Non-pigmented ciliary epithelial cell (primary cell): ENCODE measurements around the gene INSC.
A peak's percentile ranks its signal among the peaks of the same experiment; 100 is the strongest.

ENCODE experiments used
- DNase-seq: peaks from one replicate; pipeline ENCODE4 v3.0.0-alpha.2; 2010; ENCODE audit warnings: low read depth

Gene INSC

DNA sequence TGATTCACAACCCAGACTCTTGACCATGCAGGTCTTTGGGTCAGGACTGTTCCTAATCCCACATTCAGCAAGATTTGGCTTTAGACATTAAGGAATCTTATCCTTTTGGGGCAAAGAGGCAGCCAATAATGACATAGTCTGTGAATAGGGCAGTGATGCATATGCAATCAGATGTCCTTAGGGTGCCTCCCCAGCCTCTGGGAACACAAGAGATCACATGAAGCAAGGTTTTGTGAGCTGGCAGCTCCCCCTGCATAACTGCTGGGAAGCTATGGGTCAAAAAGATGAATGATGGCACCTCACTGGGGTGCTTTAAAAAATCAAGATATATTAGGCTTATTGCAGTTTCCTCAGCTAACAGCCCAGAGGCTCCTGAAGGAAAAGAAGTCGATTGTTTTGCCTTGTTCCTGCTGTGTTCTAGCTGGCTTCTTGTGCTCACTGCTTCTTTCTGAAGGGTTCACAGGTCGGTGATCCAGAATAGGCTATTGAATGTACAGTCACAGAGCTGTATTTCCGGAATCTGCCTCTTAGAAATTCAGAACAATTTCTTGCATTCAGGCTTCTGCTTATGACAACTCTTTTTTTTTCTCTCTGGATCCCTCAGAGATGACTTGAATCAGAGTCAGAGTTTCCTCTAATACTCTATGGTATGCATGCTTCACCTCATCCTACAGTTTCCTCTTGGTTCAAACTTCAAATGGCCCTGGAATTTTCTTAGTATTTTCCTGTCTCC is 31.7 kb downstream of the INSC start:
- DNase-seq: peak; percentile 43

DNA sequence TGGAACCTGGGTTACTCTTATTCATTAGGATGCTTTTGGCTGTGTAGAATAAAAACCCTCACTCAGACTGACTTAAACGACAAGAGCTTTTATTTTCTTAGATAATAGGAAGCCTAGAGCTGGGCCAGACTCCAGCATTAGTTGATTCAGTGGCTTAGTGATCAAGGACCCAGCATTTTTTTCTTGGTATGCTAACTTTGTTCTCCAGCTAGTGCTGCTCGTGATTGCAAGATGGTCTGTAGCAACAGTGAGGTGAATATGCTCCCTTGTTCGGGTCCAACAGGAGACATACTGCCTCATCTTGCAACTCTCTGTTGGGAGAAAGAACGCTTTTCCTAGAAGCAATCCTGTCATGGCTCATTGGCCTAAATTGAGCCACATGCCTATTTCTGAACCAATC is 33.4 kb downstream of the INSC start:
- DNase-seq: no peak

DNA sequence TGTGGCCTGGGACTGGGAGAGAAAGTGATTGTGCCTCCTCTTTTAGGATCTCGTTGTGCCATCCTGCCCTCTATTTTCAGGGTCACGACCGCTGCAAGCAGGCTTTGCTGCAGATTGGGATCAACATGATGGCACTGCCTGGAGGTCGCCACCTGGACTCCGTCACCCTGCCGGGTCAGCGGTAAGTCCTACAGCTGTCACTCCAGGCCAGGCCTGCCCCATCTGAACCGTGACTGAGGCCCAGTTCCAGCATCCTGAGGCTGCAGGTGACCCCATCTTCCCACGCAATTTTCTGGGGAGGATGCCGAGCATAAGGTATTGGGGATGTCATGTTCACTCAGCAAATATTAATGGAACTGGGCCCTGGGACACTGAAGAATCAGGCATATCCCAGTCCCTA is 34.3 kb downstream of the INSC start:
- no peak for DNase-seq

DNA sequence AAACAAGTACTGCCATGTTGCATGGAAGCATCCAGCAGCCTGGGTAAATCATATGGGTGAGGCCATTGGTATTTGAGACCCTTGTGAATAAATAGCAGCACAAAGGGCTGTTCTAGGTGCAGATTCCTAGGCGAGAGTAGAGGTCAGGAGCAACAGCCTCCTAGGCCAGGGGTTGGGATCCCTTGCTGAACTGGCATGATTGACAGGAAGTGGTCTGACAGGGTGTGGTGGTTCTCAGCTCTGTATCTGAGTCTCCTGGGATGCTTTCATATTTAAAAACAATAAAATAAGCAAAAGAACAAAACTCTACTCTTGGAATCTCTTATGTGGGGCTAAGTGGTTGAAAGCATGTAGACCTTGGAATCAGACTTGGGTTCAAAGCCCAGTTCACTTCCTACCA is 35.8 kb downstream of the INSC start:
- no peak for DNase-seq

DNA sequence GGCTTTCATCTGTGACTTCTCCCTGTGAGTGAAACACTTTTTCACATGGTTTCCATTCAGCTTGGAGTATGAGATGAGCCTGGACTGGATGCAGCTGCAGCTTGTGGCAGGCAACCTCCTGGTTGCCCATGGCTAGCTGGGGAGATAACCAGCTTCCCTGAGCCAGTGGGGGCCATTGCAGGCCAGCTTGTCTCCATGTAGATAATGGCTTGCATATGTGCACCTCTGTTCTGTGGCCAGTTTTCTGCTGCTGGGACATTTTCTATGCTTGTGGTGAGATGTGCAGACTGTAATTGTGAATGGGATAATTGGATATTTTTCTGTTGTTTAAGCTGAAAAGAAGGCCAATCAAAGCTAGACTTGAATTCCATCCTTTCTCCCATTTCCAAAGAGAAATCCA is 38.5 kb downstream of the INSC start:
- DNase-seq: no peak

DNA sequence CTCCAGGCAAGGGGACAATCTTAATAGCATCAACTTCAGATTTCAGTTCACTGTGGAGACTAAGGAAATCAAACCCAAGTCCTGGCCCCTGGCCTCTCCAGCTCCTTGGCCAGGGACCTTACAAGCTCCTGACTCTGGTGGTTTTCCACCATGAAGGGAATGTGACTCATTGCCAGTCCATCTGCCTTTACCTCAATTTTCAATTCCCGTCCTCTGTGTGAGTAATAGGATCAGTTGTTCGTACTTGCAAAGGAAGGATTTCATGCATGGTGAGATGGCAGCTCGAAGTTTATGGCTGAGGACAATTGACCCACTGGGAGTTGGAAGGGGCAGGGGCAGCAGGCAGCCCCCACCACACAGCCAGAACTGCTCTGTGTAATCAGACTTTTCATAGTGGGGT is 42.5 kb downstream of the INSC start:
- peak; percentile 87 for DNase-seq

DNA sequence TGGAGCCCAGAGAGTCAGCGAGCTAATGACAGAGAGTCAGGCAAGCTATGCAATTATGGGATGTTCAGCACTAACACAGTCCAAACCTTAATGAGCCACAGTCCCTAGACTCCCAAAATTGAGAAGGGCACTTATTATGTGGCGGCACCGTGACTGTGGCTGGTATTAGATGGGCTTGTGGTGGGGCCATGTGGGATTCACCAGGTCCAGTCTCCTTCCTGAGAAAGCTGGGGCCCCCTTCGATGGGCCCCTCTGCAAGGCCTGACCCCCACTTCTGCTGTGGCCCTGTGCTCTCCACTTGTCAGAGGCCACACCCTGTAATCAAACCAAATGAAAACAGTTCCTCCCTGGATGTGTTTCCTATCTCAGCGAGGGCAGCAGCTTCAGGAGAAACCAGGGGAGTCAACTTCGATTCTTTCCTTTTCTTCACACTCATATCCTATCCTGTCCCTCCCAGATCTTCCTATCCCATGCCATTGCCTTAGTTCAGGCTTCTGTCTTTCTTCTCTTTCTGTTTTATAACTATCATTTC is 42.9 kb downstream of the INSC start:
- no peak for DNase-seq

DNA sequence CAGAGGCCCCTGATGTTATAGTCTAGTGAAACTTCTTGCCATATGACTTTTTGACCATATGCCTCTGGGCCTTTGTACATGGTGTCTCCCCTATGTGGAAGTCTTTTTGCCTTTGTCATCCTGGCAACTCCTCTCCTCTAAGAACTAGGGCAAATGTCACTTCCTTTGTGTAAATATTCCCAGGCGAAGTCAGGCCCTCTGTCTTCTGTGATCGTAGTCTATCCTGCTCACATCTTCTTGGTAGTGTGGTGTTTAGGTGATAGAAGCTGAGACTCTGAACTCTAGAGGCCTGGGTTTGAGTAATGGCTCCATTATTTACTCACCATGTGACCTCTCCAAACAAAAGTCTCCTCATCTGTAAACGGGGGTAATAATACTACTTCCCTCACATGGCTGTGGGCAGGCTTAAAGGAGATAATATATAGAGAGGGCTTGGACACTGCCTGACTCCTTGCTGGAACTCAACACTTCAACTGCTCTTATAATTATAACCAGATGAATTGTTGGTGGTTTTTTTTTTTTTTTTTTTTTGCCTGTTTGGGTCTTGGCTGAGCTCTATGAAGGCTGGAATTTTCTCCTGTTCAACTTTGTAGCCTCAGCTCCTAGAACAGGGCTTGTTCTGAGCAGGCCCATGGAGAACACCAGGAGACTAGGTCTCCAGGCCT is 43.8 kb downstream of the INSC start:
- DNase-seq: no peak

DNA sequence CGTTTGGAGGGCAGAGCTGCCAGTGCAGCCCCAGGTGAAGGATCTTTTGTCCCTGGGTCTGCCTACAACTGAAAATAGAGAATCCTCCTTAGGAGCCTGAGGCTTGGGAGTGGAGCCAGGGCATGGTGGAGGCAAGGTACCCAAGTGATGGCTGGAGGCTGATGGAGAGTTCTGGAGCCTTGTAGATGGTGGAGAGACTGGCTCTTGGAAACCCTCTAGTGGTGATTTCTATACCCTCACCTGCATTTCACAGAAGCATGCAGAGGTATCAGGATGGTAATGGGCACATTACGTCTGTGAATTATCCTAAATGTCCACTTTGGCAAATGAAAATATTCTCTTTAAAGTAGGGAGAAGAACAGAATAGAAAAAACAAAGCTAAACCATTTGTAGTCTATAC is 44.4 kb downstream of the INSC start:
- no peak for DNase-seq

DNA sequence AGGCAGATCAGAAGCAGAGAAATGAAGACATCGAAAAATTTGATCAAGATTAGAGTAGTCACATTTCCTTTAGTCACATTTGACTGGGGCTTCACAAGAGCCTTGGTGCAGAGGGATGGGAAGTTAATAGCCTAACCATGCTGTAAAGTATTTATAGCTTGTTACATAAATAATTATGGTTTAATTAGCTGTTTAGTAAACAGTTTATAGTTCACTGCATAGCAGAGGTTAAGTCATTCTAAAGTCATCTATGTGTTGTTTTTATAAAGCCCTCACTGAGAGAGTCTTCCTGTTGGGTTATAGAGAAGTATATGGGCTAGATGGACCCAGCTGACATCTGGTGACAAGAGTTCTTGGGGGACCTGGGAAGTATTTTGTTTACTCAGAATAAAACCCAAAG is 47.1 kb downstream of the INSC start:
- no peak for DNase-seq

DNA sequence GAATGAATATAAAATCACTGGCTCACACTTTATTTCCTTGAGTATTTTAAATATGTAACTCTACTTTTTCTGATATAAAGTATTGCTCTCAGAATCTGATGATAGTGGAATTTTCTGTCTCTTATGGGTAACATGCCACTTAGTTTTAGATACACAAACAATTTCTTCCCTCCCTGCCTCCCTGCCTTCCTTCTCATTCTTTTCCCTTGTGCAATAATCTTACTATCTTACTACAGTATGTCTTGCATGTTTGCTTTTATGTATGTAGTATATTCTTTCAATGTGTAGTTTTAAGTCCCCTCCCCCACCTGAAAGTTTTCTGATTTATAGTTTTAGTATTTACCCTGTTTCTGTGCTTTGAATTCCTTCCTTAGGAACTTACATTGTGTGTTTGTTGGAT is 48.4 kb downstream of the INSC start:
- no peak for DNase-seq

DNA sequence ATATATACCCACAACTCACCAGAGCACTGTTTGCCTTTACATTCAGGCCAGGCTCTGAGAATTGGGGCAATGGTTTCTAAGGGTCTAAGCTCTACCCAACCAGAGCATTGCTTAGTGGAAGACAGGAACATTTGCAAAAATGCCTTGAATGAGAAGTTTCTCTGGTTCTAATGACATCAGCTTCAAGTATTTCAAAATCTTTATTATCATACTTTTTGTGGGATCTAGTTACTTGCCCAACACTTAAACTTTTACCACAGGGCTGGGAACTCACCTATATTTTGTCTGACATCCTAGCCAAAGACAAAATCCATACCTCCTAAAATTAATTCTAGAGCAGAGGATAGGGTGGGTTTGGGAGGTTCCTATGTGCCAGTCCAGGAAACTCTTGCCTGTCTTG is 51.5 kb downstream of the INSC start:
- DNase-seq: no peak

DNA sequence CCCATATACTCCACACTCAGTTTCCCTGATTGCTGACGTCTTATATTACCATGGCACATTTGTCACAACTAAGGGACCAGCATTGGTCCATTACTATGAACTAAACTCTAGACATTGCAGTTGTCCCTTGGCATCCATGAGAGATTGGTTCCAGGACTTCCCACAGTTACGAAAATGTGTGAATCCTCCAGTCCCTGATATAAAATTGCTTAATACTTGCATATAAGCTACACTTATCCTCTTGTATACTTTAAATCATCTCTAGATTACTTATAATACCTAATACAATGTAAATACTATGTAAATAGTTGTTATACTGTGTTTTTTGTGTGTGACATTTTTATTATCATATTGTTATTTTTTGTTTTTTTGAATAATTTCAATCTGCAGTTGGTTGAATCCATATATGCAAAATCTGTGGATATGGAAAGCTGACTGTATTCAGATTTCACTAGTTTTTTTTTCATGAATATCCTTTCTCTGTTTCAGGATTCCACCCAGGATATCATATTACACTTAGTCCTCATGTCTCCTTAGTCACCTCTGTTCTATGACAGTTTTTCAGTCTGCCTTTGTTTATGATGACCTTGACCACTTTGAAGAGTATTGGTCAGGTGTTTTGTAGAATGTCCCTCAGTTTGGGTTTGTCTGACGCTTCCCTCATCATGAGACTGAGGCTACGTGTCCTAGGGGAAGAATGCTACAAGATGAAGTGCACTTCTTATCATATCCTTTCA is 55.3 kb downstream of the INSC start:
- no peak for DNase-seq

DNA sequence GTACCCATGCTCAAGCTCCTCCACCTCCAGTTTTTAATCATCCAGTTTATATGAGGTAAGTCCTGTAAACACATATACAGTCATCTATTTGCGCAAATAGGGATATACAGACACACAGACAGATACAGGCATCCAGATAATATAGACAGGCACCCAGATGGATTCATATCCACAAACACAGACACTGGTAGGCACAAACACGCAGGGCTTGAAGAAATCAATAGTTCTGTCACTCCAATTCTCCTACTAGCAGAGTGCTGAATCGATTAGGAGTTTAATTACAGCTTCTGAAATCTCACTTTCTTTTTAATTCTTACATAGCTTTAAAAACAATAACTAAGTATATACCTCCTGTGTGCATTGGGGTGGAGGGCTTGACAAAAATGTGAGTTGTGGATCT is 56.0 kb downstream of the INSC start:
- DNase-seq: no peak

DNA sequence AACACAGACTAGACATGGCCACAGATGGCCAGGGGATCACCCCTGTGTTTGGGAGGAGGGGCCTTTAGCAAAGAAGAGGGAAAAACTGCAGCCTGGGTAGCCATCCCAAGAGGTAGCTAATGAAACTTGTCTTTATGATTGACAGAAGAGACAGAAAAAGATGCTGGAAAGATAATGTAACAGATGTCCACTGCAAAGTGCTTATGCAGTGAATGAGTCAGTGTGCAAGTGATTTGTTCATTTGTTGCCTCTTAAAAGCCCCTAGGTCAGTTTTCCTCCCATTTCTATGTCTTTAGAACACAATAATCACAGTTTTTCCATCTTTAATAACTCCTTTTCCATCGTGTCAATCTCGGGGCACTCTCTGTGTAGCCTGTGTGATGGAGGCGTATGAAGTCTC is 57.2 kb downstream of the INSC start:
- no peak for DNase-seq

DNA sequence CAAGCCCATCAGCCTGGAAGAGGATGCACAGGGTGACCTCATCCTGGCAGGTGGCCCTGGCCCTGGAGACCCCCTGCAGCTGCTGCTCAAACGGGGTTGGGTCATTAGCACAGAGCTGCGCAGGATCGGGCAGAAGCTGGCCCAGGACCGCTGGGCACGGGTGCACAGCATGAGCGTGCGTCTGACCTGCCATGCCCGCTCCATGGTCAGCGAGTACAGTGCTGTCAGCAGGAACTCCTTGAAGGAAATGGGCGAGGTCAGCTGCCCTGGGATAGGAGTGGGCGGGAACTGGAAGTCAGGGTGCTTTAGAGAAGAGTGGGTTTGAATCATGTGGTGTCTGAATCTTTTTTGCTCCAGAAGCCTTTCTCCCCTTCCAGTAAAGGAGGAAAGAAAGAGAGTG is 61.1 kb downstream of the INSC start:
- DNase-seq: no peak

DNA sequence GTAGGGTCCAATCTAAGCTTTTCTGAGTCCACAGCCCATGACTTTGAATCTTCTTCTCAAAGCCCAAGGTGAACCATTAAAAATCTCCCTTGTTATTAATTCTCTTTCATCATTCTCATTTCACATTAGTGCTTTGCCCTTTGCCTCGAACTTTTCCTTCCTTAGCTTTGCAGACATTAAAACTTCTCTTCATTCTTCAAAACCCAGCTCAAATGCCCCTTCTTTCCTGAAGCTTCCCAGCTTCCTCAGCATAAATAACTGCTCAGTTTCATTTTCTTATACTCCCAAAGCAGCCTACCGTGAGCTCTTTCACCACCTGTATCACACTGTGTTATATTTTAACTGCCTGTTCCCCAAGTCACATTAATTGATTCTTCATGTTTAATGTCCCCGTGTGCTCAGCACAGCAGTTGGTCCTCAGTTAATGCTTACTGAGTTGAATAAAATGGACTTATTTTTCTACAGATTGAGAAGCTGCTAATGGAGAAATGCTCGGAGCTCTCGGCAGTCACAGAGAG is 62.0 kb downstream of the INSC start:
- DNase-seq: no peak

DNA sequence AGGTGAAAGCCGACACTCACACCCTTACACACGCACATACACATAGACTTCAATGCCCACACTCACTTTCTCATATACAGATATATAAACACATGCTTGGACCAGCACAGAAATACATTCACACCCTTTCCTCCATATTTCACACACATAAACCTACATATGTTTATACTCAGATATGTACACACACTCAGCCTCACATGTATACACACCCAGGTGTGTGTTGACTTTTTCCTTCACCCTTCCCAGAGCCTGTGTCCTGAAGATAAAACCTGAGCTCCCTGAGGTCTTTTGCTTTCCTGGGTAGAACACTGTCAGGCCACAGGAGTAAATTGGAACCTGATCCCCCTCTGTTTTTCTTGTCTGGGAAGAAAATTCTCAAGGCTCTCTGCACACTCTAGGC is 62.8 kb downstream of the INSC start:
- no peak for DNase-seq

DNA sequence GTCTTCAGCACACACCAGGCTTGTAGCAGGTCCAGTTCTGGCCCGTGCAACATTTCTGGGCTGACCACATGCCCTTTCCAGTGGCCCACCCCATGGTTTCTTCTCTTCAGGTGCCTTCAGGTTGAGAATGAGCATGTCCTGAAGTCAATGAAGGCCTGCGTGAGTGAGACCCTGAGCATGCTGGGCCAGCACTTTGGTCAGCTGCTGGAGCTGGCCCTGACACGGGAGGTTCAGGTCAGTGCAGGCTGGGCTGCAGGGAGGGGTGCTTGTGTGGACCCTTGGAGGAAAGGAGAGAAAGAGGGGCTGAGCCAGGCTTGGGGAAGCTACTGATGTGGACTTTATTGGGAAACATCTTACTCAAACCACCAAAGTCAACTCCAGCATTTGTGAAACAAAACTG is 63.5 kb downstream of the INSC start:
- no peak for DNase-seq

DNA sequence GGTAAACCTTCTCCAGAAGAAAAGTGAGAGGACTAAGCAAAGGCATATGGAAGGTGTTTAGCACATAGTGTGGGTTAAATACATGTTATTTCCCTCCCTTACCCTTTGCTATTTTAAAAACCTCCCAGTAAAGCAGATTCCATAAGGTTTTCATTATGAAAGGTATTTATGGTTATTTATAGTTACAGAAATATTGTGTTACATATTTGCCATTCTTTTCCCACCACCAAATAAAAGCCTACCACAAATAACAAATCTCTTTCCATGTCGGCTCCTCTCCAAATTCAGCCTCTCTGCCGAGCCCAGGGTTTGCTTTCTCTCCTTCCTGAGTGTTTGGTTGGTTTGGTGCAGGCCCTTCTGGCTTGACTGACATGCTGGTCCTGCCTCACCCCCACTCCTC is 64.4 kb downstream of the INSC start:
- DNase-seq: no peak

DNA sequence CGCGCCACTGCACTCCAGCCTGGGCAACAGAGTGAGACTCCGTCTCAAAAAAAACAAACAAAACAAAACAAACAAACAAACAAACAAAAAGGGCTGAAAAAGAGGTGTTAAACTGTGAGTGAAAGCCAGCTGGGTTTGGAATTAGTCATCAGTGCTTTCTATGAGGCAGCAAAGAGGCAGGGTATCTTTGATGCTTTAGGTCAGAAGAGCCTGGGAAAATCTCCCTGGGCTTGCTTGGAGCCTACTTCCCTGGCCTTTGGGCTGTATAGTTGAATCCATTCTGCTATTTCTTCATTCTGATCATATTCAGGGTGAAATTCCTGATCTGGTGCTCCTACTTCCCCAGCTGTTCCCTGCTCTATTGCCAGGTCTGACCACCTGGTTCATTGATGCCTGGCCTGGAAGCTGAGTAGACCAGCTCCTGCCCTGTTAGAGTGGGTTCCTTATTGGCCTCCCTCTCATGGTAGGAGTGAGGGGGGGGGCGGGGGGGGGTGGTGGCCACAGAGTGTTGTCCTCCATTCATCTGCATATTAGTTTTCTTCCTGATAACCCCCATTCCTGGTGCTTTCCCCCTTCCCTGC is 65.6 kb downstream of the INSC start:
- no peak for DNase-seq

DNA sequence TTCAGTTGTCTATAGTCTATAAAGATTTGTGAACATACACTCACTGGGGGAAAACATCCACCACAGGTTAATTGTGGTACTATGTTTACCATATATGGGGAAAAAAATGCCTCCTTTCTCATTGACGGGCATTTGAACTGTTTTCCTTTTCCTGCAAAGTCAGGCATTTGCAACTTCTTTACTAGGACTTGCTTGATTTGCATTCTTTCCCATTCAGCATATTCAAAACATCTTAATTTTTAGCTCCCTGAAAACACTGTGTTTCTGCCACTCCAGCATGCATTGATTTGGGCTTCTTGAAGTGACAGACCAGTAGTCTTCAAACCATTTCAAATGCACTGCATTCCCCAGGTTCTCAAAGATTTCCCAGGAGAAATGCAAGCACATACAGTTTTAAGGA is 67.6 kb downstream of the INSC start:
- no peak for DNase-seq

DNA sequence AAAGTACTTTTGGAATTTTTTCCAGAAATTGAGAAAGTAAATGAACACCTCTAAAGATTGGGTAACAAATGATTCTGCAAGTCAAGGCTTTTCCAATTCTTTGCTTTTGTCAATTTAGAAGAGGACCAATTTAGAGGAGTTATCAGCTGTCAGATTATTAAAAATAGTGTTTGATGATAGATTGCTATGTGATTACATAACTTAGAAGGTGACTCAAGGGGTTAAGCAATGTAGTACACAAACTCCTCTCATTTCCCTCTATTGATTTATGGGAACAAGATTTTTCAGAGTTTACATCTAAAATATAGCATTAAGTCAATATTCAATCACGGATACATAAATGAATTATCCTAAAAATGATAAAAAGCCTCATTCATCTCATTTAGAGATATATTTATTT is 70.3 kb downstream of the INSC start:
- no peak for DNase-seq
